ENCODE data around the gene TCF25.

The TCF25 gene

DNA sequence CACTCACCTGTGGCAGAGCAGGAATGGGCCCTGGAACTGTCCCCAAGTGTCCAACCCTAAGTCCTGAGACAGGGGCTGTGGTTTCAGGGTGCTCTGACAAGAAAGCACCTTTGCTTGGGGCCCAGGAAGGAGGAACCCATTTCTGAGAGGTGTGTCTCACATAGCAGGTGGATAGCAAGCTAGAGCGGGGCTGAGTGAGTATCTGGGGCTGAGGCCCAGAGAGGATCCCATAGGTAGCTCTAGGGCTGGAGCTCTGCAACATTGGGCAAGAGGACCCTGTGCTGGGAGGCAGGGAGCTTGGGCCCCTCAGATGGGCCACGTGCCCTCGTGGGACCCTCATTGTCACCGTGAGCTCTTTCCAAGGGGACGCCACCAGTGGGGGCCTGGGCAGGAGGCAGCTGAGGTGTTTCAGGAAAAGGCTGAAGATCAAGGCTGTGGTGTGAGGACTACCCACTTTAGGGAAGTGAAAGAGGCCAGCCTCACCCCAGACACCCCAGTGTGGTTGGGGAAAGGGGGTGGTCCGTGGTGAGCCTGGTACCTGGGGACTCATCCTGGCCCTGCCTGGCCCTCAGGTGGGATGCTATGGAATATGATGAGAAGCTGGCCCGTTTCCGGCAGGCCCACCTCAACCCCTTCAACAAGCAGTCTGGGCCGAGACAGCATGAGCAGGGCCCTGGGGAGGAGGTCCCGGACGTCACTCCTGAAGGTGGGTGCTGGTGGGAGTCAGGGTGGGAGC is 80.4 kb downstream of the TCF25 start:
- no peak for TF ChIP-seq RAD21 (IDR thresholded peaks at IDR 0.05; ENCODE audit: low read depth)
- TF ChIP-seq YY1 (IDR thresholded peaks at IDR 0.05; ENCODE audit: low read depth), result no peak
- TF ChIP-seq TAF1 (IDR thresholded peaks at IDR 0.05; ENCODE audit: low read depth), result no peak
- TF ChIP-seq, protein P1, sequence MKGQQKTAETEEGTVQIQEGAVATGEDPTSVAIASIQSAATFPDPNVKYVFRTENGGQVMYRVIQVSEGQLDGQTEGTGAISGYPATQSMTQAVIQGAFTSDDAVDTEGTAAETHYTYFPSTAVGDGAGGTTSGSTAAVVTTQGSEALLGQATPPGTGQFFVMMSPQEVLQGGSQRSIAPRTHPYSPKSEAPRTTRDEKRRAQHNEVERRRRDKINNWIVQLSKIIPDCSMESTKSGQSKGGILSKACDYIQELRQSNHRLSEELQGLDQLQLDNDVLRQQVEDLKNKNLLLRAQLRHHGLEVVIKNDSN (IDR thresholded peaks at IDR 0.05), result no peak
- no peak for TF ChIP-seq NFIC (IDR thresholded peaks at IDR 0.05)
- TF ChIP-seq CREB1 (IDR thresholded peaks at IDR 0.05; ENCODE audit: low read depth), result no peak
- no peak for TF ChIP-seq EGR1 (IDR thresholded peaks at IDR 0.05)
- TF ChIP-seq TEAD4 (IDR thresholded peaks at IDR 0.05), result no peak
- TF ChIP-seq ZBTB7A (IDR thresholded peaks at IDR 0.05; ENCODE audit: low read depth), result no peak
- TF ChIP-seq, protein P2, sequence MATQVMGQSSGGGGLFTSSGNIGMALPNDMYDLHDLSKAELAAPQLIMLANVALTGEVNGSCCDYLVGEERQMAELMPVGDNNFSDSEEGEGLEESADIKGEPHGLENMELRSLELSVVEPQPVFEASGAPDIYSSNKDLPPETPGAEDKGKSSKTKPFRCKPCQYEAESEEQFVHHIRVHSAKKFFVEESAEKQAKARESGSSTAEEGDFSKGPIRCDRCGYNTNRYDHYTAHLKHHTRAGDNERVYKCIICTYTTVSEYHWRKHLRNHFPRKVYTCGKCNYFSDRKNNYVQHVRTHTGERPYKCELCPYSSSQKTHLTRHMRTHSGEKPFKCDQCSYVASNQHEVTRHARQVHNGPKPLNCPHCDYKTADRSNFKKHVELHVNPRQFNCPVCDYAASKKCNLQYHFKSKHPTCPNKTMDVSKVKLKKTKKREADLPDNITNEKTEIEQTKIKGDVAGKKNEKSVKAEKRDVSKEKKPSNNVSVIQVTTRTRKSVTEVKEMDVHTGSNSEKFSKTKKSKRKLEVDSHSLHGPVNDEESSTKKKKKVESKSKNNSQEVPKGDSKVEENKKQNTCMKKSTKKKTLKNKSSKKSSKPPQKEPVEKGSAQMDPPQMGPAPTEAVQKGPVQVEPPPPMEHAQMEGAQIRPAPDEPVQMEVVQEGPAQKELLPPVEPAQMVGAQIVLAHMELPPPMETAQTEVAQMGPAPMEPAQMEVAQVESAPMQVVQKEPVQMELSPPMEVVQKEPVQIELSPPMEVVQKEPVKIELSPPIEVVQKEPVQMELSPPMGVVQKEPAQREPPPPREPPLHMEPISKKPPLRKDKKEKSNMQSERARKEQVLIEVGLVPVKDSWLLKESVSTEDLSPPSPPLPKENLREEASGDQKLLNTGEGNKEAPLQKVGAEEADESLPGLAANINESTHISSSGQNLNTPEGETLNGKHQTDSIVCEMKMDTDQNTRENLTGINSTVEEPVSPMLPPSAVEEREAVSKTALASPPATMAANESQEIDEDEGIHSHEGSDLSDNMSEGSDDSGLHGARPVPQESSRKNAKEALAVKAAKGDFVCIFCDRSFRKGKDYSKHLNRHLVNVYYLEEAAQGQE (IDR thresholded peaks at IDR 0.05; ENCODE audit: low read depth), result no peak
- TF ChIP-seq, protein P3, sequence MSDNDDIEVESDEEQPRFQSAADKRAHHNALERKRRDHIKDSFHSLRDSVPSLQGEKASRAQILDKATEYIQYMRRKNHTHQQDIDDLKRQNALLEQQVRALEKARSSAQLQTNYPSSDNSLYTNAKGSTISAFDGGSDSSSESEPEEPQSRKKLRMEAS (IDR thresholded peaks at IDR 0.05), result no peak
- TF ChIP-seq CEBPB (IDR thresholded peaks at IDR 0.05), result no peak
- TF ChIP-seq TCF12 (IDR thresholded peaks at IDR 0.05; ENCODE audit: low read depth), result no peak

GRCh38 chr16:89954462-89954861 is 81.1 kb downstream of the TCF25 start:
- TF ChIP-seq EGR1 (IDR thresholded peaks at IDR 0.05) (no peak), TCF12 (IDR thresholded peaks at IDR 0.05; ENCODE audit: low read depth) (no peak), NFIC (IDR thresholded peaks at IDR 0.05) (no peak), TEAD4 (IDR thresholded peaks at IDR 0.05) (no peak), ZBTB7A (IDR thresholded peaks at IDR 0.05; ENCODE audit: low read depth) (no peak), CREB1 (IDR thresholded peaks at IDR 0.05; ENCODE audit: low read depth) (no peak), FOXM1 (IDR thresholded peaks at IDR 0.05; ENCODE audit: borderline replicate concordance, low read depth) (no peak), EP300 (IDR thresholded peaks at IDR 0.05; ENCODE audit: borderline replicate concordance) (no peak), YY1 (IDR thresholded peaks at IDR 0.05; ENCODE audit: low read depth) (no peak), CEBPB (IDR thresholded peaks at IDR 0.05) (no peak), RAD21 (IDR thresholded peaks at IDR 0.05; ENCODE audit: low read depth) (no peak), TAF1 (IDR thresholded peaks at IDR 0.05; ENCODE audit: low read depth) (no peak)
- TF ChIP-seq, protein P2 (IDR thresholded peaks at IDR 0.05; ENCODE audit: low read depth), result no peak
- TF ChIP-seq, protein P1 (IDR thresholded peaks at IDR 0.05), result no peak
- TF ChIP-seq, protein P3 (IDR thresholded peaks at IDR 0.05), result no peak

- TF ChIP-seq, protein P2 (IDR thresholded peaks at IDR 0.05; ENCODE audit: low read depth), result no peak
- TF ChIP-seq CREB1 (IDR thresholded peaks at IDR 0.05; ENCODE audit: low read depth), result no peak
- TF ChIP-seq, protein P1 (IDR thresholded peaks at IDR 0.05), result no peak
These were observed 81.8 kb downstream of the TCF25 start for GRCh38 chr16:89955001-89955685.

Measured in Ishikawa (cell line).